Stimulated activated naive CD8-positive, alpha-beta T cell treated with anti-CD3 and anti-CD28 coated beads, Interleukin-15, Interleukin-2, amounts not matched to agents 100 ng/mL and 50 ng/mL, for 24 hours (primary cell): ENCODE measurements around the gene ALK.

Experiments used
- H3K27ac Mint-ChIP-seq: one replicate; pipeline ENCODE4 v1.8.0; 2021; ENCODE audit warnings: mild to moderate bottlenecking, mixed read lengths
- H3K27me3 Mint-ChIP-seq: one replicate; pipeline ENCODE4 v1.8.0; 2021; ENCODE audit warnings: mixed read lengths
- H3K36me3 Mint-ChIP-seq: one replicate; pipeline ENCODE4 v1.8.0; 2021; ENCODE audit warnings: low read depth, mixed read lengths
- H3K4me1 Mint-ChIP-seq: one replicate; pipeline ENCODE4 v1.8.0; 2021; ENCODE audit warnings: low read depth, mixed read lengths
- H3K4me3 Mint-ChIP-seq: one replicate; pipeline ENCODE4 v1.8.0; 2021; ENCODE audit warnings: mild to moderate bottlenecking, mixed read lengths
- H3K9me3 Mint-ChIP-seq: one replicate; pipeline ENCODE4 v1.8.0; 2021; ENCODE audit warnings: mixed read lengths

The ALK gene

DNA sequence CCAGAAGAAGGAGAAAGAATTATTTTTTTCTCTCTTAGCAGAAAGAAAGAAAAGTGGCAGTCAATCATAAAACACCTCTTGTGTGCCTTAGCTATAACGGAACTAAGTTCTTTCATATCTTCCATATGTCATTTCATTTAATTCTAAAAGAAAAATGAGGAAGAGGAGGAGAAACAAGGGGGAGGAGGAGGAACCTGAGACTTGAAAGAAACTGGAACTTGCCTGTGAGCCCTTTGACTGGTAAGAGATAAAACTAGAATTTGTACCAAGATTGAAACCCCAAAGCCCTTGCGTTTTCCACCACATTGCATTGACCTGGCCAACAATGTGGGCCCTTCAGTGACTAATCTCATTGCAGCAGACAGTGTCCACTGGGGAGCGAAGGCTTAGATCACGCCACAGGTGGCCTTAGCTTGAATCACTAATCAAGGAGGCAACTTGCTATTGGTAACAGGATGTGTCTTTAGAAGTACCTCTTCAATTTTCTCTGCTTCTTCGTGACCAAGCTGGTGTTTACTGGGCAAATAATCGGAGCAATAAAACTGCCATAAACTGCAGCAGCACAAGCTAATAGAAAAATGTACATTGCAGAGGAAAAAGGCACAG is 498.2 kb downstream of the ALK start:
- no peaks in the 10 kb centered on the region for H3K36me3 Mint-ChIP-seq
- no peak overlapping the region for H3K4me3 Mint-ChIP-seq
- H3K9me3 Mint-ChIP-seq = no peaks in the 10 kb centered on the region
- peaks cover 24% of the 10 kb centered on the region for H3K27me3 Mint-ChIP-seq
- H3K4me1 Mint-ChIP-seq = no peaks in the 10 kb centered on the region
- no peak overlapping the region for H3K27ac Mint-ChIP-seq

DNA sequence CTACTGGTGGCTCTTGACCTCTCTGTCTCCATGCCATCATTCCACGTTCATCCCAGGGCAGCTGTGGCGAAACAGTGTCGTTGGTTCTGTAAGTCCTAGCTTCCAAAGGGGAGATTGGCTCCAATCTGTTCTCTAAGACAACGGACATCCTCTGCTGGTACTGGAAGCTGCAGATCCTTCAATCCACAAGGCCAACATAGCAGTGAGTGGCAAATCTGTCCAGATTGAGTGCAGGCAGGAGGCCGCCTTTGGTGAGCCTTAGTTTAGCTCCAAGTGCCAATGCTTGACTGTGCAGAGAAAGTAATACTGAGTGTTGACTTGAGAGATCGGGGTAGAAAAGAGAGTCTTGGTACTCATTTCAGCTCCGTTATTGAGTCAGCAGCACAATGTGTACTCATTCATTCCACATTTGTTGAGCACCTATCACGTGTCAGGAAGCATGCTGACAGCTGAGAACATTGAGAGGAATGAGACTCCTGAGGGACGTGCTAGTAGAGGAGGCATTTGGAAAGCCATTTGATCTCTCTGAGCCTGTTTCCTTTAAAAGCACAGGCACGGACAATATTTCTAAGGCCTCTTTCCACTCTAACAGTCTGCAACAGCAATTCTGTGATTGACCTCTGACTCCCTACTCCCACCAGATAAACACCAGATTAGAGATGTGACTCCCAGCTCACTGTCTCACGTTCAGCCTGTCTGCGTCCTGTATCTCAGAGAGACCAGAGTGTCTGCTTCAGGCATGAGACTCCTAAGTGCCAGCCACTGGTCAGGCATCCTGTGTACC is 500.2 kb downstream of the ALK start:
- H3K27me3 Mint-ChIP-seq = peaks cover 24% of the 10 kb centered on the region
- H3K9me3 Mint-ChIP-seq = no peaks in the 10 kb centered on the region
- no peak overlapping the region for H3K27ac Mint-ChIP-seq
- H3K4me1 Mint-ChIP-seq = no peaks in the 10 kb centered on the region
- H3K4me3 Mint-ChIP-seq = no peak overlapping the region
- H3K36me3 Mint-ChIP-seq = no peaks in the 10 kb centered on the region

DNA sequence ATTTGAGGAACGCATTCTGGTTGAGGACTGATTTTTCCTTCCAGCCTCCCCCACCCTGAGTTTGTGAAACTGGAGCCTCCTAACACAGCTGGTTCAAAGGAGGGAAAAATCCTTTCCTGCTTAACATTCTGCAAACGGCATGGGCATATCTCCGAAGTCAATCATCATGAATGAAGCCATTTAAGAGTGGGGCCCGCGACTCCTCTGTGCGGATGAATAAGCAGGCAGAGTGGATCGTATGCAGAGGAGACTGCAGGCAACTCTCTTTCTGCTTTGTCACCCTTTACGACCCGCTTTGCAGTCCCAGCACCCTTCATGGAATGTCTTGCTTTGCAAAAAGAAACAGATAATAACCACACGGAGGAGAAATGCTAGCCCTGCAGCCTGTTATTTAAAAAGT is 500.9 kb downstream of the ALK start:
- Mint-ChIP-seq H3K4me1 (no peaks in the 10 kb centered on the region), H3K27ac (no peak overlapping the region), H3K4me3 (no peak overlapping the region), H3K27me3 (peaks cover 24% of the 10 kb centered on the region), H3K9me3 (no peaks in the 10 kb centered on the region), H3K36me3 (no peaks in the 10 kb centered on the region)

DNA sequence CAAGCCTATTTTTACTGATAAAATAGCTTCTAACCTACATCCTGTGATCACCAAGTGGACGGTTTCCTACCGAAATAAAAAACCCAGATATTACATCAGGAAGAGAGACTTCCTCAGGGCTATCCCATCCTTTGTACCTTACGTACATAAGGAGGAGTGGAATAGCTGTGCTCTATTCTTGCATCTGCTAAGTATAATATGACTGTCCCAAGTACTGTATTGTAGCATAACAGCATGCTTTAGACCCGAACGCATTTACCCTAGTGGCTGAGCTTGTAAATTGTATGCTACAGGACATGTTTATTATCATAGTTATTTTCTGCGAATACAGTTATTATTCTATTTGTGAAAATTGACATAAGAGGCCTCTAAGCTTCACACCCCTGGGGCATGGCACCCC is 503.8 kb downstream of the ALK start:
- Mint-ChIP-seq H3K36me3 (no peaks in the 10 kb centered on the region), H3K4me3 (no peak overlapping the region), H3K4me1 (no peaks in the 10 kb centered on the region), H3K27ac (no peak overlapping the region), H3K9me3 (no peaks in the 10 kb centered on the region), H3K27me3 (peaks cover 4% of the 10 kb centered on the region)

DNA sequence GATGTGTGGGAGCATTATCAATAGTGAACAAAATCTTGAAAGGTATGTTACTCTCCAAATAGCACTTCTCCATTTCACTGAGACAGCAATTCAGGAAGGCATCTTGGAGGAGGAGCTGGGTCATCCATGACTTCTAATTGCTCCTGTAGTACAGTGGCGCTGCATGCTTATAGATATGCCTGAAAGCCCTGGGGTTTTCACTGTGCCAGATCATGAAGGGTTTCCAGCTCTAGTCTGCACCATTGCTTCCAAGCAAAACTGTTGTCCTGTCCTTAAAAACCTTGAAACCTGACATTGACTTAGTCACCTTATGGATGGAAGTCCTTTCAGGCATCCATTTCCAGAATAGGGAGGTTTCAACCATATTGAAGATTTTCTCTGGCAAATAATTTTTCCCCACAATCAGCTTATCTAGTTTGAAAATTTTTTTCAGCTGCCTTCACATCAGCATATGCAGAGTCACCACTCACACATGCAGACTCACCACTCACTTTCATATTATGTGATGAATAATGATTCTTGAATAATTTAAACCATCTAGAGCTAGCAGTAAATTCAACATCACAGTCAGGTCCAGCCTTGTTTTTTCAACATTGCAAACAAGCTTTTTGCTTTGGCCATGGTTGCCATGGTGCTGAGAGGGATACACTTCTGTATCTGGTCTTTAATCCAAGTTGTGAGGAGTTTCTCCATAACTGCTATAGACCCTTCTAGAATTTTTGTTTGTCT is 509.0 kb downstream of the ALK start:
- H3K4me3 Mint-ChIP-seq = no peak overlapping the region

DNA sequence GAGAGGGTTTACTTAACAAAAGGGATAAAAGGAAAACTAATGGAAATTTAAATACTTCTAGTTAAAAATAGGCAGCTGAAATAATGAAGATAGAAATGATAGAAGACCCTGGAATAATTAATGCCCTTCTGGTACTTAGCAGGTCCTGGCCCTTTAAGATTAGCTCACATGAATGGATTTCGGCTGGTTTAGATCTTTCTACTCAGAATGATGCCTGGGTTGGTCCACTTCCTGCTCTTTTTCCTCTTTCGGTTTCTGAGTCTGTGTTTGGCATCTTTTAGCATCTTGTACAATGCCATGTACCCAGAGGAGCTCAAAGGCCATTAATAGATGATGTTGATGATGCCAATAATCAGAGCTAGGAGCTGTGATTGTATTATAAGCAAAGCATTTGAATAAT is 515.7 kb downstream of the ALK start:
- no peak overlapping the region for H3K4me3 Mint-ChIP-seq
- no peaks in the 10 kb centered on the region for H3K9me3 Mint-ChIP-seq
- H3K27ac Mint-ChIP-seq = no peak overlapping the region
- no peaks in the 10 kb centered on the region for H3K36me3 Mint-ChIP-seq
- peaks cover 6% of the 10 kb centered on the region for H3K27me3 Mint-ChIP-seq
- H3K4me1 Mint-ChIP-seq = no peaks in the 10 kb centered on the region

More for the DNA sequence above, 509.0 kb downstream of the ALK start:
- Mint-ChIP-seq H3K27ac (no peak overlapping the region), H3K27me3 (no peaks in the 10 kb centered on the region), H3K9me3 (no peaks in the 10 kb centered on the region), H3K36me3 (no peaks in the 10 kb centered on the region), H3K4me1 (no peaks in the 10 kb centered on the region)

DNA sequence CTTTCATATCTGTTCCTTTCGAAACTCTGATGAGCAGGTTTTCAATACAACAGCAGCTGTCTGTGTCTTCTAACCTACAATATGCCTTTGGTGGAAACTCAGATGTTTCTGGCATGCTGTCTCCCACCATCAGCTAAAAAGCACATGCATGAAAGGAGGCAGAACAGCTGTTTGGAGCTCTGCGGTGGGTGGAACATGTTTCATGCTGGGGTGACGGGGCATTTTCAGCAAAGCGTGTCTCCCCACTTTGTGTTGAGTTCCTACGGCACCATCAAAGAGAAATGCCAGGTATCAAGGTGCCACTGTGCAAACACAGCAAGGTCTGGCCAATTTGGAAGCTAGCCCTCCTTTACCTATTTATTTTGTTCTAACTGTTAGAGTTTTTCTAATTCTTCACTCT is 516.1 kb downstream of the ALK start:
- no peak overlapping the region for H3K4me3 Mint-ChIP-seq
- no peaks in the 10 kb centered on the region for H3K9me3 Mint-ChIP-seq
- no peak overlapping the region for H3K27ac Mint-ChIP-seq
- no peaks in the 10 kb centered on the region for H3K36me3 Mint-ChIP-seq
- no peaks in the 10 kb centered on the region for H3K4me1 Mint-ChIP-seq
- H3K27me3 Mint-ChIP-seq = peaks cover 6% of the 10 kb centered on the region

DNA sequence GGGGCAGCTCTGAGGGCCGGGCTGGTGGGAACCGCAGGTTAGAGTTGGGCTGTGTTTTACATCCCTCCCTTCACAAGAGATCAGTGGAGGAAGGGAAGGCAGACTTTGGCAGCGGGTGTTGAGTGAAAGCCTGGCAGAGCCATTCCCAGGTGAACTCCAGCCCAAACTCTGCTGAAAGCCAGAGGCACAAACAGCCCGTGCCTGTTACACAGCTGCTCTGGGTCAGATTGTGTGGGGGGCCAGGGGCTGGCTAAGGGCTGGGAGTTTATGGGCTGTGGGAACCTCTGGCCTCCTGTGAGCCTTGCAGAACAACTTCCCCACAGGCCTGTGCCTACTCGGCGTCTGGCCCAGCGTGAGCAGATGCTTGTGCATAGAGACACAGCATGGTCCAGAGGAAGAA is 519.4 kb downstream of the ALK start:
- no peak overlapping the region for H3K4me3 Mint-ChIP-seq
- no peaks in the 10 kb centered on the region for H3K36me3 Mint-ChIP-seq
- H3K9me3 Mint-ChIP-seq = no peaks in the 10 kb centered on the region
- no peak overlapping the region for H3K27ac Mint-ChIP-seq
- peaks cover 11% of the 10 kb centered on the region for H3K27me3 Mint-ChIP-seq
- H3K4me1 Mint-ChIP-seq = no peaks in the 10 kb centered on the region

DNA sequence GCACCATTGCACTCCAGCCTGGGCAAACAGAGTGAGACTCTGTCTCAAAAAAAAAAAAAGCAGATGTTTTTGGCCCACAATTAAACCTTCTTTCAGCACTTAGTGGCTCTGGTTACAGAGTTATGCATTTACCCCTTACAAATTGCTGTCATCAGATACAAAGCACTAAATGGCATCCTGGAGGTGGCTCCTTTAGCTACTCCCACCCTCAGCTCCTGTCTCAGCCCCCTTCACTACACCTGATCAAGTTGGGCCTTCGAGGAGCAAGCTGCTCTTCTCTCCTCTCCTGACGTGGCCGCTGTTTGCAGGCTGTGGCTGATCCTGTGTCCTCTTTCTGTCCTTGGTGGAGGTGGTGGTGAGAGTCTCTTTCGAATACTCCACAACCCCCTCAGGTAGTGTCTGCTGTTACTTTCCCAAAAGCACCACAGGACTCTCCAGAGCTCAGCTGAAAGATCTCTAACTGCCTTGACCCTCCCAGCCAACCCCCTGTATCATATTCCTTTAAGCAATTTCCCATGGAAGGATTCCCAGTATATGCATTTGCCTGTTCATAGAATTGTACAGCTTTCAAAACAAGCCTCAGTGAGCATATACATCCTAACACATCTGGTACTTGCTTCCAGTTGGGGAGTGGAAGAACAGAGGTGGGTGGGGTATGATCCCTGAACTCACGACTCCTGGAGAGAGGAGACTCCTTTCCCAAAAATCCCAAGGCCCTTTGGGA is 520.3 kb downstream of the ALK start:
- H3K27ac Mint-ChIP-seq = no peak overlapping the region

DNA sequence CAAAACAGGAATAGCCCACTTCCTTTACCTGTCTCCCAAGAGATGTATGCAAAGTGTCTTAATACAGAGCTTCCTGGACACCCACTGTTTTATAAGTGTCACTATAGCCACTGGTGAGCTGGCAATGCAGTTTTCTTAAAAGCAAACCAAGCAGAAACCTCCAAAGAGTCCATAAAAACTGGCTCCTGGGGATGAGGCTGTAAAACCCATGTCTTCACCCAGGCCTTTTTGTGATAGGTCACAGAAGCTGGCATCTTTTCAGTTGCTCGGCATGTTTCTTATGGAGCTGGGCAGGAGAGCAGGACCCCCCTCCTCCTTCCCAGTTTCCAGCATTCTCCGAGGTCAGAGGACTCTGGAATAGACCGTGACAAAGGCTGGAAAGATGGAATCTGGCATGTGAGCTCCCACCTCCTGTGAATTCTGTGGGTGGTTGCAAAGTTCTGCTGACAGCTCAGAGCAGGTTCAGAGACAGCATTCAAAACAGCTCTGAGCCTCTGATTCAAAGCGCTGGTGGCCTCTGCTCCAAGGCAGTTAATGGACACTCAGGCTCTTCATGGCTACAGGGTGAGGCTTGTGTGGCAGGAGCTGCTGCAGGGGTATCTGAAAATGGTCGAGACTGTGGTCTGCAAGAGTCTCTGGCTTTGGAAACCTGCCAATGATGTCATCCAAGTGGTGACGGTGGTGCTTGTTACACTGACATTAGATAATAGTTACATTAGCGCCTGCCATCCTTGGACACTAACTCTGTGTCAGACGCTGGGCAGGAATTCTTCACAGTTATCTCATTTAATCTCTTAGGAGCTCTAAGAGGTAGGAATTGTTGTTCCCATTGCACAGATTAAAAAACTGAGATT is 522.8 kb downstream of the ALK start:
- Mint-ChIP-seq H3K27ac (no peak overlapping the region), H3K4me3 (no peak overlapping the region), H3K4me1 (no peaks in the 10 kb centered on the region), H3K27me3 (peaks cover 19% of the 10 kb centered on the region), H3K9me3 (no peaks in the 10 kb centered on the region), H3K36me3 (no peaks in the 10 kb centered on the region)

More for the DNA sequence above, 520.3 kb downstream of the ALK start:
- Mint-ChIP-seq H3K4me1 (no peaks in the 10 kb centered on the region), H3K4me3 (no peak overlapping the region), H3K27me3 (peaks cover 15% of the 10 kb centered on the region), H3K9me3 (no peaks in the 10 kb centered on the region), H3K36me3 (no peaks in the 10 kb centered on the region)

DNA sequence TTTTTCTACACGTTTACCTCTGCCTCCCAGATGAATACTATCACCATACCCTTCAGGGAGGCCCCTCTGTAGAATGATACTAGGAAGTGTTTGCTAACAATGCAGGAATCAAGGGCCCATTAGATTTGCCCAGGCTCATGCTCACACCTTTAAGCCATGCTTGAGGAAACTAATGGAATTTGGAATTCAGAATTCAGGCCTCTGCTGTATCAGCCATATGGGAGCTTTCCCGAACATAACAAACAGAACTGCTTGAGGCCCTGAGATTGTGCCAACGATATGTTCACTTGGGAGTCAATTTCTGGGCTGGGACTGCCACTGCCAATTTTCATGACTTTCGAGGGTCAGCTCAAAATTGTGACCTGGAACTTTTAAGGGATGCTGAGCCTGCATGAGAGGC is 523.7 kb downstream of the ALK start:
- peaks cover 26% of the 10 kb centered on the region for H3K27me3 Mint-ChIP-seq
- H3K9me3 Mint-ChIP-seq = no peaks in the 10 kb centered on the region
- H3K27ac Mint-ChIP-seq = no peak overlapping the region
- H3K4me3 Mint-ChIP-seq = no peak overlapping the region
- H3K36me3 Mint-ChIP-seq = no peaks in the 10 kb centered on the region
- no peaks in the 10 kb centered on the region for H3K4me1 Mint-ChIP-seq

DNA sequence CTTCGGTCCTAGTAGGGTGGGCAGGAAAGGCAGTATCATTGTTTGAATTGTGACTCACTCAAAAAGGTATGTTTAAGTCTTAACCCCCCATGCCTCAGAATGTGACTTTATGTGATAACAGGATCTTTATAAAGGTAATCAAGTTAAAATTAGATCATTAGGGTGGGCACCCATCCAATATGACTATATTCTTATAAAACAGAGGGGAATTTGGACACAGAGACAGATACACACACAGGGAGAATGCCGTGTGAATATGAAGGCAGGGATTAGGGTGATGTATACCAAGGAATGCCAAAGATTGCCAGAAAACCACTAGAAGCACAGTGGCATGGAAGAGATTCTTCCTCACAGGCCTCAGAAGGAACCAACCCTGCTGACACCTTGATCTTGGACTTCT is 524.3 kb downstream of the ALK start:
- peaks cover 27% of the 10 kb centered on the region for H3K27me3 Mint-ChIP-seq
- H3K9me3 Mint-ChIP-seq = no peaks in the 10 kb centered on the region
- no peaks in the 10 kb centered on the region for H3K4me1 Mint-ChIP-seq
- H3K36me3 Mint-ChIP-seq = no peaks in the 10 kb centered on the region
- no peak overlapping the region for H3K27ac Mint-ChIP-seq
- H3K4me3 Mint-ChIP-seq = no peak overlapping the region

DNA sequence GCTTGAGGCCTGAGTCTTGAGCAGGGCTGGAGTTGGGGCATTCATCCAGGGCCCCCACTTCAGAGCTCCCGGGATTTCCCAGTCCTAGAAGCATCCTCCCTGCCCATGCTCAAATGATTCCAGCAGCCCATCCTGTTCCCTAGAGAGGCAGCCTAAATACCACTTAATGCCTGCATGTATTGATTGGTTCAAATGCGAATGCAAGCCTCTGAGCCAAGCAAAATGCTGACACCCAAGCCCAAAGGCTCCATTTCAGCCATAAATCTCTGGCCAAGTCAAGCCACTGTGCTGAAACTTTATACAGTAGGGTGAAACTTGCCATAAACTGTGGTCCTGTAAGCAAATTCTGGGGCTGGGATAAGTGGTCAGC is 526.4 kb downstream of the ALK start:
- Mint-ChIP-seq H3K27ac (no peak overlapping the region), H3K4me3 (no peak overlapping the region), H3K36me3 (no peaks in the 10 kb centered on the region), H3K4me1 (no peaks in the 10 kb centered on the region), H3K27me3 (peaks cover 23% of the 10 kb centered on the region), H3K9me3 (no peaks in the 10 kb centered on the region)

DNA sequence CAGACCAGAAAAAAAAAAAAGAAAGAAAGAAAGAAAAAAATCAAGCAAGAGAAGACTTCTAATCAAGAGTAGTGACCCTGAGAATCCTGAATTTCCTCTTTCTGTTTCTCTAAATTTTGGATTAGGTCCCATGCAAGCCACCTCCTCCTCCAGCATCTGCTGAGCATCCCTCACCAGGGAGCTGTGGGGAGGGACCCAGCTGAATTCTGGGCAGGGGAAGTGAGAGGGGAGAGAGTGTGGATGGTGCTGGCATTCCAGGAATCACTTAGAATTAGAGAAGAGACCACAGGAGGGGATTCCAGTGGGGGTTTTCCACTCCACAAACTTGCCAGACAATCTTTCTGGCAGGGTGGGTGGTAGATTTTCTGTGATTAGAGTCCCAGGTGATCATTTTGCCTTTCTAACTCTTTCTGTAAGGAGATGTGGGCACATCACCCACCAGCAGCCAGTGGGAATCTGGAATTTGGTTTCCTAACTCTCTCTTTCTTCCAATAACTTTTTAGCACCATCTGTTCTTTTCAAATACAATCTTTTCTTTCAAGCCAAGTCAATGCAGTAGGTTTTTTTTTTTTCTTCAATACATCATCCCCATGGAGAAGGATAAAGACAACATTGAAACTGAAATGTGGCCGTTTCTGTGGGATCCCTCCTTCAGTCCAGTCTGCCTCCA is 526.9 kb downstream of the ALK start:
- H3K4me3 Mint-ChIP-seq = no peak overlapping the region
- H3K9me3 Mint-ChIP-seq = no peaks in the 10 kb centered on the region
- H3K36me3 Mint-ChIP-seq = no peaks in the 10 kb centered on the region
- H3K27me3 Mint-ChIP-seq = peaks cover 23% of the 10 kb centered on the region
- no peak overlapping the region for H3K27ac Mint-ChIP-seq
- no peaks in the 10 kb centered on the region for H3K4me1 Mint-ChIP-seq
